ENCODE data around the gene CELA1.
A peak's percentile ranks its signal among the peaks of the same experiment; 100 is the strongest.

Gene CELA1

GRCh38 chr12:51392556-51393237 is 46.2 kb upstream of the CELA1 start:
- no peak for DNase-seq (ENCODE audit: low read depth in 1 of 2, low spot score in 1 of 2)
- Histone ChIP-seq H3K4me3 (replicated peaks; ENCODE audit: insufficient read depth, low read length) (no peak overlapping the region), H3K27ac (replicated peaks) (no peak overlapping the region), H3K27me3 (ENCODE audit: insufficient read depth, poor library complexity, severe bottlenecking) (no peaks in the 10 kb centered on the region)
- TF ChIP-seq CTCF (IDR thresholded peaks at IDR 0.05; ENCODE audit: insufficient read depth, low read length) (no peak), GABPA (IDR thresholded peaks at IDR 0.05; ENCODE audit: low read depth) (no peak), SPI1 (IDR thresholded peaks at IDR 0.05; ENCODE audit: borderline replicate concordance, low read depth) (no peak), POLR2AphosphoS5 (IDR thresholded peaks at IDR 0.05; ENCODE audit: low read depth) (no peak)
- TF ChIP-seq, protein P1, sequence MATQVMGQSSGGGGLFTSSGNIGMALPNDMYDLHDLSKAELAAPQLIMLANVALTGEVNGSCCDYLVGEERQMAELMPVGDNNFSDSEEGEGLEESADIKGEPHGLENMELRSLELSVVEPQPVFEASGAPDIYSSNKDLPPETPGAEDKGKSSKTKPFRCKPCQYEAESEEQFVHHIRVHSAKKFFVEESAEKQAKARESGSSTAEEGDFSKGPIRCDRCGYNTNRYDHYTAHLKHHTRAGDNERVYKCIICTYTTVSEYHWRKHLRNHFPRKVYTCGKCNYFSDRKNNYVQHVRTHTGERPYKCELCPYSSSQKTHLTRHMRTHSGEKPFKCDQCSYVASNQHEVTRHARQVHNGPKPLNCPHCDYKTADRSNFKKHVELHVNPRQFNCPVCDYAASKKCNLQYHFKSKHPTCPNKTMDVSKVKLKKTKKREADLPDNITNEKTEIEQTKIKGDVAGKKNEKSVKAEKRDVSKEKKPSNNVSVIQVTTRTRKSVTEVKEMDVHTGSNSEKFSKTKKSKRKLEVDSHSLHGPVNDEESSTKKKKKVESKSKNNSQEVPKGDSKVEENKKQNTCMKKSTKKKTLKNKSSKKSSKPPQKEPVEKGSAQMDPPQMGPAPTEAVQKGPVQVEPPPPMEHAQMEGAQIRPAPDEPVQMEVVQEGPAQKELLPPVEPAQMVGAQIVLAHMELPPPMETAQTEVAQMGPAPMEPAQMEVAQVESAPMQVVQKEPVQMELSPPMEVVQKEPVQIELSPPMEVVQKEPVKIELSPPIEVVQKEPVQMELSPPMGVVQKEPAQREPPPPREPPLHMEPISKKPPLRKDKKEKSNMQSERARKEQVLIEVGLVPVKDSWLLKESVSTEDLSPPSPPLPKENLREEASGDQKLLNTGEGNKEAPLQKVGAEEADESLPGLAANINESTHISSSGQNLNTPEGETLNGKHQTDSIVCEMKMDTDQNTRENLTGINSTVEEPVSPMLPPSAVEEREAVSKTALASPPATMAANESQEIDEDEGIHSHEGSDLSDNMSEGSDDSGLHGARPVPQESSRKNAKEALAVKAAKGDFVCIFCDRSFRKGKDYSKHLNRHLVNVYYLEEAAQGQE (IDR thresholded peaks at IDR 0.05; ENCODE audit: insufficient replicate concordance, low read depth) = no peak

GRCh38 chr12:51391283-51392123 is 45.0 kb upstream of the CELA1 start, which contains the start of gene GALNT6:
Gene GALNT6, minus strand, starts transcription at chr12:51391406. Its CDS starts 11,625 bp downstream, at chr12:51379781.
- peak; percentile 67 to 70 for DNase-seq (ENCODE audit: low read depth in 1 of 2, low spot score in 1 of 2)
- TF ChIP-seq POLR2AphosphoS5 (IDR thresholded peaks at IDR 0.05; ENCODE audit: low read depth) (peak; percentile 58; the same call in 1 of the 2 replicates), GABPA (IDR thresholded peaks at IDR 0.05; ENCODE audit: low read depth) (no peak), SPI1 (IDR thresholded peaks at IDR 0.05; ENCODE audit: borderline replicate concordance, low read depth) (peak; percentile 59), CTCF (IDR thresholded peaks at IDR 0.05; ENCODE audit: insufficient read depth, low read length) (no peak)
- TF ChIP-seq, protein P1 (IDR thresholded peaks at IDR 0.05; ENCODE audit: insufficient replicate concordance, low read depth) = peak; percentile 48
- Histone ChIP-seq H3K4me3 (replicated peaks; ENCODE audit: insufficient read depth, low read length) (peak within 1 kb of the TSS; percentile 72), H3K27ac (replicated peaks) (peak within 1 kb of the TSS; percentile 70), H3K27me3 (ENCODE audit: insufficient read depth, poor library complexity, severe bottlenecking) (no peaks in the 10 kb centered on the region)

- TF ChIP-seq POLR2AphosphoS5 (IDR thresholded peaks at IDR 0.05; ENCODE audit: low read depth) (peak; percentile 69; the same call in 1 of the 2 replicates), GABPA (IDR thresholded peaks at IDR 0.05; ENCODE audit: low read depth) (no peak), CTCF (IDR thresholded peaks at IDR 0.05; ENCODE audit: insufficient read depth, low read length) (no peak), SPI1 (IDR thresholded peaks at IDR 0.05; ENCODE audit: borderline replicate concordance, low read depth) (peak; percentile 93)
- TF ChIP-seq, protein P1 (IDR thresholded peaks at IDR 0.05; ENCODE audit: insufficient replicate concordance, low read depth) = no peak
- peak overlapping the region; percentile 72 for H3K4me3 ChIP-seq (replicated peaks; ENCODE audit: insufficient read depth, low read length)
- H3K27ac ChIP-seq (replicated peaks) = peak overlapping the region; percentile 70
- DNase-seq (ENCODE audit: low read depth in 1 of 2, low spot score in 1 of 2) = peak in 1 of 2 experiments; percentile 75
- H3K27me3 ChIP-seq (ENCODE audit: insufficient read depth, poor library complexity, severe bottlenecking) = no peaks in the 10 kb centered on the region
Measured at GRCh38 chr12:51390891-51391282, 44.4 kb upstream of the CELA1 start.

All from HL-60 (cell line).